Measurements from ENCODE around the gene KLF6.

Gene KLF6

GRCh38 chr10:3787816-3788215 lies 2.8 kb upstream of the KLF6 start:
- no peak for DNase-seq (ENCODE audit: low spot score)

GRCh38 chr10:3787016-3787400 lies 2.0 kb upstream of the KLF6 start:
- DNase-seq (ENCODE audit: low spot score): no peak

GRCh38 chr10:3786295-3787015 lies 1.4 kb upstream of the KLF6 start:
- DNase-seq (ENCODE audit: low spot score): no peak

- DNase-seq (ENCODE audit: low spot score): no peak
Observed at GRCh38 chr10:3785851-3786271, 852 bp upstream of the KLF6 start.

GRCh38 chr10:3785251-3785850 lies 342 bp upstream of the KLF6 start:
- peak; percentile 100 for DNase-seq (ENCODE audit: low spot score)

- peak; percentile 35 for DNase-seq (ENCODE audit: low spot score)
Observed at GRCh38 chr10:3783682-3784432, 1.2 kb downstream of the KLF6 start.

- DNase-seq (ENCODE audit: low spot score): peak; percentile 72
Observed at GRCh38 chr10:3783316-3783681, 1.7 kb downstream of the KLF6 start.

- peak; percentile 46 for DNase-seq (ENCODE audit: low spot score)
Observed at GRCh38 chr10:3782451-3783315, 2.3 kb downstream of the KLF6 start.

GRCh38 chr10:3782146-3782450 lies 2.9 kb downstream of the KLF6 start:
- no peak for DNase-seq (ENCODE audit: low spot score)

GRCh38 chr10:3781468-3782145 lies 3.4 kb downstream of the KLF6 start:
- no peak for DNase-seq (ENCODE audit: low spot score)

- no peak for DNase-seq (ENCODE audit: low spot score)
Observed at GRCh38 chr10:3780771-3781467, 4.1 kb downstream of the KLF6 start.

- no peak for DNase-seq (ENCODE audit: low spot score)
Observed at GRCh38 chr10:3780021-3780770, 4.8 kb downstream of the KLF6 start.

GRCh38 chr10:3779158-3779741 lies 5.8 kb downstream of the KLF6 start:
- no peak for DNase-seq (ENCODE audit: low spot score)

GRCh38 chr10:3778692-3779157 lies 6.3 kb downstream of the KLF6 start:
- DNase-seq (ENCODE audit: low spot score): no peak

GRCh38 chr10:3777981-3778691 lies 6.9 kb downstream of the KLF6 start:
- no peak for DNase-seq (ENCODE audit: low spot score)

GRCh38 chr10:3776796-3777571 lies 8.0 kb downstream of the KLF6 start:
- no peak for DNase-seq (ENCODE audit: low spot score)

- no peak for DNase-seq (ENCODE audit: low spot score)
Observed at GRCh38 chr10:3775696-3776551, 9.1 kb downstream of the KLF6 start.

Data from germinal center (tissue), 1 donor.